GM06990 (cell line): ENCODE data around the gene CLTB.
"Not testable (repeated sequence)": the region's sequence is repeated elsewhere in the genome, so short reads cannot be mapped to it uniquely, and the experiment has no call there.

Experiments
- DNase-seq: peaks from one replicate; pipeline ENCODE4 v3.0.0-alpha.2; 2011; ENCODE audit not compliant: insufficient read length; ENCODE audit errors: extremely low read depth
- H3K27me3 ChIP-seq: replicated peaks from 2 replicates; pipeline ENCODE4 v1.6.0; 2011; ENCODE audit warnings: low read length; ENCODE audit not compliant: control insufficient read depth, insufficient read depth
- H3K36me3 ChIP-seq: 2 replicates; pipeline ENCODE4 v1.5.1; 2011; ENCODE audit warnings: low read length; ENCODE audit not compliant: control insufficient read depth, insufficient read depth
- H3K4me3 ChIP-seq: replicated peaks from 2 replicates; pipeline ENCODE4 v1.5.1; 2011; ENCODE audit warnings: low read depth, mild to moderate bottlenecking, control low read depth, low read length
- CTCF ChIP-seq: IDR thresholded peaks from 2 replicates; pipeline ENCODE4 v1.5.1; 2011; ENCODE audit warnings: low read length, control low read depth, mild to moderate bottlenecking, inconsistent platforms; ENCODE audit not compliant: insufficient read depth, poor library complexity, severe bottlenecking

The CLTB gene

GRCh38 chr5:176444742-176445141 lies 28.4 kb upstream of the CLTB start:
- Histone ChIP-seq H3K27me3 (no peaks in the 10 kb centered on the region), H3K4me3 (no peak overlapping the region), H3K36me3 (no peaks in the 10 kb centered on the region)
- no peak for TF ChIP-seq CTCF
- DNase-seq: no peak

- not testable (repeated sequence) for H3K4me3 ChIP-seq, H3K36me3 ChIP-seq, H3K27me3 ChIP-seq, DNase-seq
These were observed 26.6 kb upstream of the CLTB start for GRCh38 chr5:176442911-176443310.

GRCh38 chr5:176441921-176442323 lies 25.6 kb upstream of the CLTB start:
- H3K27me3 ChIP-seq: no peaks in the 10 kb centered on the region
- TF ChIP-seq CTCF: no peak
- no peak overlapping the region for H3K4me3 ChIP-seq
- no peak for DNase-seq
- H3K36me3 ChIP-seq: no peaks in the 10 kb centered on the region

- Histone ChIP-seq H3K36me3 (no peaks in the 10 kb centered on the region), H3K4me3 (no peak overlapping the region), H3K27me3 (no peaks in the 10 kb centered on the region)
- DNase-seq: no peak
- no peak for TF ChIP-seq CTCF
These were observed 24.8 kb upstream of the CLTB start for GRCh38 chr5:176440927-176441706.

GRCh38 chr5:176438959-176439757 lies 22.8 kb upstream of the CLTB start:
- no peak for DNase-seq
- no peak overlapping the region for H3K4me3 ChIP-seq
- TF ChIP-seq CTCF: no peak
- H3K27me3 ChIP-seq: no peaks in the 10 kb centered on the region
- H3K36me3 ChIP-seq: no peaks in the 10 kb centered on the region

GRCh38 chr5:176436656-176437055 lies 20.3 kb upstream of the CLTB start:
- no peak overlapping the region for H3K4me3 ChIP-seq
- no peak for TF ChIP-seq CTCF
- no peak for DNase-seq
- H3K36me3 ChIP-seq: no peaks in the 10 kb centered on the region
- H3K27me3 ChIP-seq: no peaks in the 10 kb centered on the region
